Peyer's patch (tissue), 4 donors: ENCODE data around the gene NAV3. TPM values are rescaled to one million over a fixed set of nuclear protein-coding genes. Genes with fewer than 3 reads are reported as not detected.
A peak's percentile ranks its signal among the peaks of the same experiment; 100 is the strongest.

ENCODE experiments used
- DNase-seq, 3 donors: peaks; one replicate each; pipeline ENCODE4 v3.0.0-alpha.2; 2017 to 2019
- H3K27ac ChIP-seq, 4 donors: fragments of 200-600 bp; sonication (generic); one replicate each; pipeline ENCODE4 v1.5.1; 2016 to 2019
- H3K27me3 ChIP-seq, 2 donors: fragments of 200-600 bp; sonication (generic); one replicate each; pipeline ENCODE4 v1.5.1; 2019
- H3K36me3 ChIP-seq, 3 donors: fragments of 200-600 bp; sonication (generic); one replicate each; pipeline ENCODE4 v1.5.1; 2016 to 2019
- H3K4me1 ChIP-seq, 4 donors: fragments of 200-600 bp; sonication (generic); one replicate each; pipeline ENCODE4 v1.5.1; 2016 to 2019
- H3K4me3 ChIP-seq, 4 donors: fragments of 200-600 bp; sonication (generic); 1 replicate in 3 of 4; 2 replicates in 1 of 4; pipeline ENCODE4 v1.5.1; 2016 to 2019; ENCODE audit warnings: mild to moderate bottlenecking in 1 of 4
- H3K9me3 ChIP-seq, 4 donors: fragments of 200-600 bp; sonication (generic); one replicate each; pipeline ENCODE4 v1.5.1; 2016 to 2019; ENCODE audit warnings: mild to moderate bottlenecking in 1 of 4
- CTCF ChIP-seq, 6 experiments: fragments of 450-650 bp in 4 of 6; fragments of 200-600 bp in 2 of 6; sonication (generic) in 1 of 6; IDR thresholded peaks; one replicate each; pipeline ENCODE4 v1.5.1; 2017 to 2019; ENCODE audit warnings: antibody characterized with exemption in 6 of 6, mild to moderate bottlenecking in 3 of 6, moderate library complexity in 1 of 6
- POLR2A ChIP-seq, 2 donors: fragments of 450-650 bp; IDR thresholded peaks; one replicate each; pipeline ENCODE4 v1.5.1; 2017; ENCODE audit warnings: antibody characterized with exemption in 2 of 2, mild to moderate bottlenecking in 2 of 2, moderate library complexity in 2 of 2
- total RNA-seq, 4 donors: library from RNA; depleted of rRNA; stranded (reverse); fragments of >200 nt; gene quantifications; one replicate each; pipeline ENCODE4 v1.1.0, GENCODE V29; 2016

Gene NAV3
- total RNA-seq, 4 donors from 2014 or later: 1.9 to 4.1 (median 2.8) TPM

- H3K9me3 ChIP-seq: no peaks in the 10 kb centered on the region
- no peaks in the 10 kb centered on the region for H3K27me3 ChIP-seq
- TF ChIP-seq CTCF (IDR thresholded peaks at IDR 0.05) (no peak), POLR2A (IDR thresholded peaks at IDR 0.05) (no peak)
These were observed 60.9 kb downstream of the NAV3 start for GRCh38 chr12:77891518-77892147.

GRCh38 chr12:77893918-77894317, 63.2 kb downstream of the NAV3 start:
- Histone ChIP-seq H3K27ac (no peak overlapping the region), H3K36me3 (no peaks in the 10 kb centered on the region), H3K27me3 (no peaks in the 10 kb centered on the region), H3K4me3 (no peak overlapping the region), H3K9me3 (no peaks in the 10 kb centered on the region), H3K4me1 (peaks cover 0 to 8% (median 0%) of the 10 kb centered on the region in 4 donors)
- TF ChIP-seq CTCF (IDR thresholded peaks at IDR 0.05): no peak
- no peak for TF ChIP-seq POLR2A (IDR thresholded peaks at IDR 0.05)
- DNase-seq: peak in 1 of 3 donors; percentile 74

More at GRCh38 chr12:77891518-77892147, 60.9 kb downstream of the NAV3 start:
- no peak overlapping the region for H3K4me3 ChIP-seq
- H3K36me3 ChIP-seq: no peaks in the 10 kb centered on the region
- H3K4me1 ChIP-seq: peaks cover 0 to 8% (median 0%) of the 10 kb centered on the region in 4 donors
- DNase-seq: no peak
- H3K27ac ChIP-seq: no peak overlapping the region

- Histone ChIP-seq H3K27ac (no peak overlapping the region), H3K4me1 (peaks cover 0 to 8% (median 0%) of the 10 kb centered on the region in 4 donors), H3K27me3 (no peaks in the 10 kb centered on the region), H3K4me3 (no peak overlapping the region), H3K9me3 (no peaks in the 10 kb centered on the region), H3K36me3 (no peaks in the 10 kb centered on the region)
- DNase-seq: no peak
- TF ChIP-seq POLR2A (IDR thresholded peaks at IDR 0.05) (no peak), CTCF (IDR thresholded peaks at IDR 0.05) (no peak)
These were observed 63.9 kb downstream of the NAV3 start for GRCh38 chr12:77894556-77894955.

GRCh38 chr12:77895699-77896098, 65.0 kb downstream of the NAV3 start:
- Histone ChIP-seq H3K36me3 (no peaks in the 10 kb centered on the region), H3K27me3 (no peaks in the 10 kb centered on the region), H3K4me3 (no peak overlapping the region), H3K4me1 (peaks cover 0 to 8% (median 0%) of the 10 kb centered on the region in 4 donors), H3K9me3 (no peaks in the 10 kb centered on the region), H3K27ac (no peak overlapping the region)
- DNase-seq: no peak
- TF ChIP-seq POLR2A (IDR thresholded peaks at IDR 0.05) (no peak), CTCF (IDR thresholded peaks at IDR 0.05) (no peak)

GRCh38 chr12:77907936-77908335, 77.2 kb downstream of the NAV3 start:
- DNase-seq: no peak
- Histone ChIP-seq H3K27me3 (no peaks in the 10 kb centered on the region), H3K4me3 (no peak overlapping the region), H3K27ac (no peak overlapping the region), H3K36me3 (no peaks in the 10 kb centered on the region), H3K9me3 (no peaks in the 10 kb centered on the region), H3K4me1 (no peaks in the 10 kb centered on the region)
- TF ChIP-seq CTCF (IDR thresholded peaks at IDR 0.05) (no peak), POLR2A (IDR thresholded peaks at IDR 0.05) (no peak)
